Epithelial cell of proximal tubule (primary cell): ENCODE measurements around the gene ACTL7A. TPM values are rescaled to one million over a fixed set of nuclear protein-coding genes. Genes with fewer than 3 reads are reported as not detected.
"Not testable (repeated sequence)": the region's sequence is repeated elsewhere in the genome, so short reads cannot be mapped to it uniquely, and the experiment has no call there.

Source experiments
- DNase-seq: peaks from one replicate; pipeline ENCODE4 v3.0.0-alpha.2; 2011; ENCODE audit warnings: low read depth
- H3K4me3 ChIP-seq: 2 replicates; pipeline ENCODE4 v1.5.1; 2011; ENCODE audit warnings: low read depth, mild to moderate bottlenecking, low read length
- total RNA-seq: library from RNA; depleted of rRNA; stranded (reverse); fragments of >200 nt; gene quantifications from 2 replicates; pipeline ENCODE4 v1.2.3, GENCODE V29; 2015
- TF ChIP-seq, protein P1 (sequence below): conservative IDR thresholded peaks from 2 replicates; pipeline ENCODE4 v1.5.1; 2012; ENCODE audit warnings: low read depth, mild to moderate bottlenecking, low read length

Gene ACTL7A
- total RNA-seq, 1 donor from 2014 or later, result not detected

DNA sequence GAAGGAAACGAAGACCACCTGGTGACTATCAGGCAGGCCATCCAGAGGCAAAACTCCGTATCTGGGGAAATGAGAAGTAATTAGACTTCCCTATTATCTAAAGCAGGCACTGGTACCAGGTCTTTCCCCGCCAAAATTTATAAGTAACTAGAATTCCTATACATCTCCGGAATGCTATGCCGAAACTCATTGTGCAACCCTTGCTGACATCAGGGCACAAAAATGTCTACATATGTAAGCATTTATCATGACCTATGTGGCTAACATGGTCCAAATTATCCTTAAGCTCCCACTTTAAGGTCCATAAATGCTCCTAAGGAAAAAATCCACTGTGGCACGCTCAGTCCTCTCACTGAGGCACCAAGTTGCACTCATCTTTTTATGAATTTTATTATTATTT is 24.0 kb upstream of the ACTL7A start:
- H3K4me3 ChIP-seq, result no peak overlapping the region
- no peak for DNase-seq
- TF ChIP-seq, protein P1, sequence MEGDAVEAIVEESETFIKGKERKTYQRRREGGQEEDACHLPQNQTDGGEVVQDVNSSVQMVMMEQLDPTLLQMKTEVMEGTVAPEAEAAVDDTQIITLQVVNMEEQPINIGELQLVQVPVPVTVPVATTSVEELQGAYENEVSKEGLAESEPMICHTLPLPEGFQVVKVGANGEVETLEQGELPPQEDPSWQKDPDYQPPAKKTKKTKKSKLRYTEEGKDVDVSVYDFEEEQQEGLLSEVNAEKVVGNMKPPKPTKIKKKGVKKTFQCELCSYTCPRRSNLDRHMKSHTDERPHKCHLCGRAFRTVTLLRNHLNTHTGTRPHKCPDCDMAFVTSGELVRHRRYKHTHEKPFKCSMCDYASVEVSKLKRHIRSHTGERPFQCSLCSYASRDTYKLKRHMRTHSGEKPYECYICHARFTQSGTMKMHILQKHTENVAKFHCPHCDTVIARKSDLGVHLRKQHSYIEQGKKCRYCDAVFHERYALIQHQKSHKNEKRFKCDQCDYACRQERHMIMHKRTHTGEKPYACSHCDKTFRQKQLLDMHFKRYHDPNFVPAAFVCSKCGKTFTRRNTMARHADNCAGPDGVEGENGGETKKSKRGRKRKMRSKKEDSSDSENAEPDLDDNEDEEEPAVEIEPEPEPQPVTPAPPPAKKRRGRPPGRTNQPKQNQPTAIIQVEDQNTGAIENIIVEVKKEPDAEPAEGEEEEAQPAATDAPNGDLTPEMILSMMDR, result no peak

DNA sequence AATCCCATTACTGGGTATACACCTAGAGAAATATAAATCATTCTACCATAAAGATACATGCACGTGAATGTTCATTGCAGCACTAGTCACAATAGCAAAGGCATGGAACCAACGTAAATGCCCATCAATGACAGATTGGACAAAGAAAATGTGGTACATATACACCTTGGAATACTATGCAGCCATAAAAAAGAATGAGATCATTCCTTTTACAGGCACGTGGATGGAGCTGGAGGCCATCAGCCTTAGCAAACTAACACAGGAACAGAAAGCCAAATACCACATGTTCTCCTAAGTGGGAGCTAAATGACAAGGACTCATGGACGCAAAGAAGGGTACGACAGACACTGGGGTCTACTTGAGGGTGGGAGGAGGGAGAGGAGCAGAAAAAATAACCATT is 22.5 kb upstream of the ACTL7A start:
- H3K4me3 ChIP-seq, DNase-seq: not testable (repeated sequence)

DNA sequence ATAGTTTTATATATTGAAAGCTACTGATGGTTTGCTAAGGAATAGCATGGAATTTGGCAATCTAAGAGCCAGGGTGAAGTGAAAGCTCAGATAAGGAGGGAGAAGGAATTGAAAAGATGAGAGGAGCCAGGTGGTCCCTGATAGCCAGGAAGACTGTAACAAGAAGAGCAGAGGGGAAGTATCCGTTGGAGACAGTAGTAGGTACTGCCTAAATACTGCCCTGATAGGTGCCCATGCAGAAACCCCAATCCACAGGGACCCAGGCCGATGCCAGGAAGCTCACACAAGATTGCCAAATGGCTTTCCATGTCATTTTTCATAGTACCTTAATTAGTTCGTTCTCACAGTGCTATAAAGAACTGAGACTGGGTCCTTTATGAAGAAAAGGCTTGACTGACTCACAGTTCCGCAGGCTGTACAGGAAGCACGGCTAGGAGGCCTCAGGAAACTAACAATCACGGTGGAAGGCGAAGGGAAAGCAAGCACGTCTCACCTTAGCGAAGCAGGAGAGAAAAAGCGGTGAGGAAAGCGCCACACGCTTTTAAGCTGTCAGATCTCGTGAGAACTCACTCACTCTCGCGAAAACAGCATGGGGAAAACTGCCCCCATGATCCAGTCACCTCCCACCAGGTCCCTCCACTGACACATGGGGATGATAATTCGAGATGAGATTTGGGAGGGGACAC is 19.3 kb upstream of the ACTL7A start:
- TF ChIP-seq, protein P1, result no peak
- no peak for DNase-seq
- H3K4me3 ChIP-seq, result no peak overlapping the region

DNA sequence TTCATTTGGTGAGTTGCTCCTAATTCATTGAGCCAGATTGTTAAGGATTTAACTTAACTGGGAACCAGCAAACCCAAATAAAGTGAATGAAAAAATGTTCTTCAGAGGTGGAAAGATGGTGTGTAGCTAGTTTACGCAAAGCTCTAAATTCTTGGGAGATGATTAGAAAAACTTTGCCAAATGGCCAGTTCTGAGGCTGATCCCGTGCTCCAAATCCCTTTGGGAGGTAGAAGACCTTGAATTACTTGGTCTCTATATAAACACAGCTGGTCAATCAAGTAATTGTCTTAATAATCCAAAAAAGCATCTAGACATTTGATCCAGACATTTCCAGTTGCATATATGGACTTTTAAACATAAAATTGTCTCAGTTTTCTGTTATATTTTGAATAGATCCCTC is 17.7 kb upstream of the ACTL7A start:
- no peak overlapping the region for H3K4me3 ChIP-seq
- TF ChIP-seq, protein P1, result no peak
- no peak for DNase-seq

DNA sequence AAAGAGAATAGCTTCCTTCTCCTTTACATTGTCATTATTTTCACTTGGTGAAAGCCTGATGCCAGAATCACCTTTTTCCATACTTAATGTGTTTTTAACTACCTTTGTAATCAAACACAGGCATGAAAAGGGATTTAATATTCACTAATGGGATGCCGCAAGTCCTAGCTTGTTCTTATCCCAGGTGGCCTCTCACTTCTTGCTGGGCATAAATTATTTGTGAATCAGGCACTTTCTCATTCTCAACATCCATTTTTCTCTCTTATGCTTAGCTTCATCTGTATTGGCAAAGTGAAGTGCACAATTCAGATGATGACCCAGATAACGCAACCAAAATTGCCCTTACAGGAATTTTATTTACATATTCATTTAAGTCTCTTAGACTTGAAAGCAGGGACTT is 17.2 kb upstream of the ACTL7A start:
- DNase-seq, result no peak
- no peak overlapping the region for H3K4me3 ChIP-seq
- TF ChIP-seq, protein P1, result no peak

DNA sequence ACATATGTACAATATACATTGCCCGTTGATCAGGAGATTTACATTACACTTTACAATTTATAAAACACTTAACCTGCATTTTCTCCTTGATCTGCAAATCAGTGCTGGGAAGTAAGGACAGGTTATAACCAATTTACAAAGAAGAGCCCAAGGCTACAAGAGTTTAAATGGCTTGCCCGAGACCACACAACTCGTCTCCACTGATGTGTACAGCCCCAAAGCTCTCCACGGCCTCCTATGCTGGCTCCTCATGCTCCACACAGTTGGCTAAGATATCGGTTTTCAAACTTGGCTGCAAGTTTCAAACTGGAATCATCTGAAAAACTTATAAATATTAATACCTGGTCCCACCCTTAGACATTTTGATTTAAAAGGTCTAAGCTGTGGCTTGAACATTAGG is 16.6 kb upstream of the ACTL7A start:
- no peak overlapping the region for H3K4me3 ChIP-seq
- DNase-seq, result no peak
- TF ChIP-seq, protein P1, result no peak

DNA sequence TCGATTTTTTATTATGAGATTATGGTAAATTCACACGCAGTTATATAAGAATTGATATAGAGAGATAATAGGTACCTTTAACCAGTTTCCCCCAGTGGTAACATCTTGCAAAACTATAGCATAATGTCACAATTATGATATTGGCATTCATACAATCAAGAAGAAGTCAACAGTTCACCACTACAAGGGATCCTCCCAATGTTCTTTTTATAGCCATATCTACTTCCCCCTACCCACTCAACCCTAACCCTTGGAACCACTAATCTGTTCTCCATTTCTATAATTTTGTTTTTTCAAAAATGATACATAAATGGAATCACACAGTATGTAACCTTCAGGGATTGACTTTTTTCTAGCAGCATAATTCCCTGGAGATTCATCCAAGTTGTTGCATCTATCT is 16.1 kb upstream of the ACTL7A start:
- no peak overlapping the region for H3K4me3 ChIP-seq
- TF ChIP-seq, protein P1, result no peak
- DNase-seq, result no peak

DNA sequence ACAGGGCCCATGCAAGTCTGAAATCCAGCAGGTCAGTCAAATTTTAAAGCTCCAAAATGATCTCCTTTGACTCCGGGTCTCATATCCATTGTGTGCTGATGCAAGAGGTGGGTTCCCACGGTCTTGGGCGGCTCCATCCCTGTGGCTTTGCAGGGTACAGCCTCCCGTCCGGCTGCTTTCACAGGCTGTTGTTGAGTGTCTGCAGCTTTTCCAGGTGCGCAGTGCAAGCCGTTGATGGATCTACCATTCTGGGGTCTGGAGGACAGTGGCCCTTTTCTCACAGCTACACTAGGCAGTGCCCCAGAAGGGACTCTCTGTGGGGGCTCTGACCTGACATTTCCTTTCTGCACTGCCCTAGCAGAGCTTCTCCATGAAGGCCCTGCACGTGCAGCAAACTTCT is 13.8 kb upstream of the ACTL7A start:
- DNase-seq, H3K4me3 ChIP-seq: not testable (repeated sequence)
